MM.1S (cell line): ENCODE measurements around the gene CTPS2.

Experiments used
- DNase-seq: peaks from one replicate; pipeline ENCODE4 v3.0.0-alpha.2; 2015
- H2AFZ ChIP-seq: fragments of 300-600 bp; sonication (generic); 2 replicates; pipeline ENCODE4 v1.6.0; 2016; ENCODE audit warnings: antibody characterized with exemption, low read length
- H3F3A ChIP-seq: fragments of 300-600 bp; sonication (generic); 2 replicates; pipeline ENCODE4 v1.6.1; 2016; ENCODE audit warnings: mild to moderate bottlenecking, antibody characterized with exemption, low read length, moderate library complexity, mixed read lengths; ENCODE audit not compliant: insufficient read depth
- H3K27ac ChIP-seq: fragments of 300-600 bp; sonication (generic); 2 replicates; pipeline ENCODE4 v1.5.1; 2016; ENCODE audit warnings: mild to moderate bottlenecking, low read length
- H3K27me3 ChIP-seq: fragments of 300-600 bp; sonication (generic); replicated peaks from 2 replicates; pipeline ENCODE4 v1.6.0; 2016; ENCODE audit warnings: low read length; ENCODE audit not compliant: insufficient read depth
- H3K36me3 ChIP-seq: fragments of 300-600 bp; sonication (generic); replicated peaks from 2 replicates; pipeline ENCODE4 v1.6.1; 2016; ENCODE audit warnings: mild to moderate bottlenecking, low read length, mixed read lengths; ENCODE audit not compliant: insufficient read depth
- H3K4me1 ChIP-seq: fragments of 300-600 bp; sonication (generic); 2 replicates; pipeline ENCODE4 v1.6.1; 2016; ENCODE audit warnings: low read length, mixed read lengths
- H3K4me2 ChIP-seq: fragments of 300-600 bp; sonication (generic); 2 replicates; pipeline ENCODE4 v1.6.0; 2016; ENCODE audit warnings: low read depth, low read length
- H3K4me3 ChIP-seq: fragments of 300-600 bp; sonication (generic); 2 replicates; pipeline ENCODE4 v1.5.1; 2016; ENCODE audit warnings: low read length, mixed read lengths
- H3K79me2 ChIP-seq: fragments of 300-600 bp; sonication (generic); 2 replicates; pipeline ENCODE4 v1.6.1; 2016; ENCODE audit warnings: mixed run types, low read length, mixed read lengths
- H3K9ac ChIP-seq: fragments of 300-600 bp; sonication (generic); 2 replicates; pipeline ENCODE4 v1.6.1; 2016; ENCODE audit warnings: low read length, mixed read lengths
- H3K9me2 ChIP-seq: fragments of 300-600 bp; sonication (generic); replicated peaks from 2 replicates; pipeline ENCODE4 v1.6.1; 2016; ENCODE audit warnings: mild to moderate bottlenecking, low read length, mixed read lengths; ENCODE audit not compliant: insufficient read depth
- H3K9me3 ChIP-seq: fragments of 300-600 bp; sonication (generic); replicated peaks from 2 replicates; pipeline ENCODE4 v1.6.1; 2016; ENCODE audit warnings: mild to moderate bottlenecking, low read length, mixed read lengths; ENCODE audit not compliant: insufficient read depth
- H4K20me1 ChIP-seq: fragments of 300-600 bp; sonication (generic); 2 replicates; pipeline ENCODE4 v1.6.1; 2016; ENCODE audit warnings: mild to moderate bottlenecking, low read length, moderate library complexity, mixed read lengths; ENCODE audit not compliant: insufficient read depth
- EZH2 ChIP-seq: fragments of 300-600 bp; sonication (generic); optimal IDR thresholded peaks from 2 replicates; pipeline ENCODE3; 2017; ENCODE audit warnings: low read depth, mild to moderate bottlenecking, antibody characterized with exemption, low read length, mixed read lengths
- EZH2phosphoT487 ChIP-seq: fragments of 300-600 bp; sonication (generic); IDR thresholded peaks from 2 replicates; pipeline ENCODE4 v1.6.1; 2018; ENCODE audit warnings: antibody characterized with exemption, low read length
- TF ChIP-seq, protein P1 (sequence below): fragments of 300-600 bp; sonication (generic); IDR thresholded peaks from 2 replicates; pipeline ENCODE4 v1.5.1; 2016; ENCODE audit warnings: antibody characterized with exemption, low read length, mixed read lengths

Gene CTPS2

DNA sequence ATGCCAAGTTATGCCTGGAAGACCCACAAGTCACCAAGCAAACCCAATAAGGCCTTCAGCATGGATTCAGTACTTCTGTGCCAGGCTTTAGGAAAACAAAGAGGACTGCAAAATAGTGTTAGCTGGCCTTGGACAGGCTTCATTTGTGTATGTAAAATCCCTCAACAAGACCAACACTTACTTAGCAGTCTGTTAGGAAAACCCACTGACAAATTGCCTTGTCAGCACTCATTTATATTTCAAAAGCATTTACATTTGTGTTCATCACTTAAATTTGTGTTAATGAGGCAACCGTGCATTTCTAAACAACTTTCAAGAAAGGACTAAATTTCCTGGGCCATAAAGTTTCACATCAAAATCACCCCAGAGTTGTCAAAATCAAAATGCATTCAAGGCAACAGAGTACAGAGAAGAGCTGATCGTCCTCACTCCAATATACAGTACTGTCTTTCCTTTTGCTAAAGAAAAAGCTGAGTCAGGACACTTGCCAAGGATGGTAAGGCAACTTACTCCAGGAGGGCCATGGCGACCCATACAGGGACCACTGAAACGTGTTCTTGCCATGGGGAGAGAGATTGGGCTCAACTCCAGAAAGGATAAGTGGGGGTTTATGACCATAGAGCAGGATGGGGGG, 61.0 kb downstream of the CTPS2 start:
- Histone ChIP-seq H3F3A (no peaks in the 10 kb centered on the region), H3K9me2 (no peaks in the 10 kb centered on the region), H3K9me3 (no peaks in the 10 kb centered on the region), H2AFZ (no peak overlapping the region), H3K9ac (no peak overlapping the region), H3K79me2 (no peaks in the 10 kb centered on the region), H3K4me1 (no peaks in the 10 kb centered on the region), H3K4me2 (no peak overlapping the region), H3K36me3 (no peaks in the 10 kb centered on the region), H3K4me3 (no peak overlapping the region), H3K27ac (no peak overlapping the region), H3K27me3 (no peaks in the 10 kb centered on the region), H4K20me1 (no peaks in the 10 kb centered on the region)
- TF ChIP-seq, protein P1, sequence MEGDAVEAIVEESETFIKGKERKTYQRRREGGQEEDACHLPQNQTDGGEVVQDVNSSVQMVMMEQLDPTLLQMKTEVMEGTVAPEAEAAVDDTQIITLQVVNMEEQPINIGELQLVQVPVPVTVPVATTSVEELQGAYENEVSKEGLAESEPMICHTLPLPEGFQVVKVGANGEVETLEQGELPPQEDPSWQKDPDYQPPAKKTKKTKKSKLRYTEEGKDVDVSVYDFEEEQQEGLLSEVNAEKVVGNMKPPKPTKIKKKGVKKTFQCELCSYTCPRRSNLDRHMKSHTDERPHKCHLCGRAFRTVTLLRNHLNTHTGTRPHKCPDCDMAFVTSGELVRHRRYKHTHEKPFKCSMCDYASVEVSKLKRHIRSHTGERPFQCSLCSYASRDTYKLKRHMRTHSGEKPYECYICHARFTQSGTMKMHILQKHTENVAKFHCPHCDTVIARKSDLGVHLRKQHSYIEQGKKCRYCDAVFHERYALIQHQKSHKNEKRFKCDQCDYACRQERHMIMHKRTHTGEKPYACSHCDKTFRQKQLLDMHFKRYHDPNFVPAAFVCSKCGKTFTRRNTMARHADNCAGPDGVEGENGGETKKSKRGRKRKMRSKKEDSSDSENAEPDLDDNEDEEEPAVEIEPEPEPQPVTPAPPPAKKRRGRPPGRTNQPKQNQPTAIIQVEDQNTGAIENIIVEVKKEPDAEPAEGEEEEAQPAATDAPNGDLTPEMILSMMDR, result no peak
- TF ChIP-seq EZH2phosphoT487, result no peak
- TF ChIP-seq EZH2, result no peak
- DNase-seq, result no peak

DNA sequence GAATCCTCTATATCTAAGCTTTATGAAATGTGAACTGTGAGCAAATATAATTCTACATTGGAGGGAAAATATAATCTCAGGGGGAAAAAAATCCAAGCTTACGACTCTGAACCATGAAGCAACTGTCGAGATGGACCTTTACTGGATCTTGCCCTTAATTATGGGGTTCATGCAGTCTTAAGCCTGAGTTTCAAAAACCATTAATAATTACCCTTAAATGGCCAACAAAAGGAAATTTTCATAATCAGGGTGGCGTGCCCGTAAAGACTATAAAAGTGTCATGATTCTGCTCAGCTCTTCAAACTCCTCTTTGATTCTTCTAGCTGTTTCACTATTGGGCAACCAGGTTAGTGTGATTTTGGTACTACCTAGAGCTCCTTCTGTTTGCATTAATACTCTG, 62.6 kb downstream of the CTPS2 start, which contains the start of gene S100G:
TSS of gene S100G (plus strand) at position 301 of the 400 bp plus-strand sequence. CDS start 849 bp downstream, outside the sequence.
- H3K9me3 ChIP-seq, result no peaks in the 10 kb centered on the region
- no peaks in the 10 kb centered on the region for H3K36me3 ChIP-seq
- DNase-seq, result no peak
- no peaks in the 10 kb centered on the region for H3K9me2 ChIP-seq
- no peak within 1 kb of the TSS for H3K4me3 ChIP-seq
- no peaks in the 10 kb centered on the region for H3K79me2 ChIP-seq
- H2AFZ ChIP-seq, result no peak within 1 kb of the TSS
- no peaks in the 10 kb centered on the region for H3F3A ChIP-seq
- no peaks in the 10 kb centered on the region for H3K27me3 ChIP-seq
- H3K27ac ChIP-seq, result no peak within 1 kb of the TSS
- TF ChIP-seq, protein P1, result no peak
- TF ChIP-seq EZH2phosphoT487, result no peak
- no peak for TF ChIP-seq EZH2
- no peak within 1 kb of the TSS for H3K4me2 ChIP-seq
- no peak within 1 kb of the TSS for H3K9ac ChIP-seq
- no peaks in the 10 kb centered on the region for H3K4me1 ChIP-seq
- no peaks in the 10 kb centered on the region for H4K20me1 ChIP-seq

DNA sequence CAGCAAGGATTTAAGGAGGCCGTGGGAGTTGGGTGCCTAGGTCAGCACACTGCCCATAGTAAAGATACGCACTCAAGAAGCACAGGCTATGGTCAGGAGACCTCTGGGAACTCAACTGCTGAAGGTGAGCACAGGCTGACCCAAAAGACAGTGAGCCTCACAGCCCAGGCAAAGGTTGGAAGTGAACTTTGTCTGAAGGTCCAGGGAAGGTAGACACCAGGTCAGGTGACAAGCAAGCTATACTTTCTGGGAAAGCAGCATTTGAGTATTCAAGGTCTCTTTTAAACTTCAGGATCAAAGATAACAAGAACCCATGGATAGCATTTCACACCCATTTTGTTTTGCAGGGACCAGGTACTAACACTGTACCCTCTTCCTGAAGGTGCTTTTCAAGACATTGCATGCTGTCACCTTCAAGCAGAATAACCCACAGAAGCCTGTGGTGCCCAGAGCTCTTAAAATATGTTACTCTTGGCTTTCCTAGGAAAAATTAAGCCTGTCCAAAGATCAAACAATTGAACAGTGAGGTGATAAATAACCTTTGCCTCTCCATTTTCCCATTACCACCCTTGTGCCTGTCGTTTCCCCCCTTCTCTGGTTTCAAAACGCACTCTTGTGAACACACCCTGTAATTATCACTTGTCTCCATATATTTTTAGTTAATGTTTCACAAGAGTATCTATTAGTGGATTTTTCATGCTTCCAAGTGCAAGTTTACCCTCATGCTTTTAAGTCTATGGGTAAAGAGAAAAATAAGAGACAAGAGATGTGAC, 65.9 kb downstream of the CTPS2 start:
- DNase-seq, result no peak
- Histone ChIP-seq H3K27me3 (no peaks in the 10 kb centered on the region), H3K9me3 (no peaks in the 10 kb centered on the region), H3K9ac (no peak overlapping the region), H3K36me3 (no peaks in the 10 kb centered on the region), H3K27ac (no peak overlapping the region), H3K4me2 (no peak overlapping the region), H3K4me3 (no peak overlapping the region), H3K4me1 (no peaks in the 10 kb centered on the region), H3K79me2 (no peaks in the 10 kb centered on the region), H2AFZ (no peak overlapping the region), H3F3A (no peaks in the 10 kb centered on the region), H3K9me2 (no peaks in the 10 kb centered on the region), H4K20me1 (no peaks in the 10 kb centered on the region)
- no peak for TF ChIP-seq EZH2phosphoT487

DNA sequence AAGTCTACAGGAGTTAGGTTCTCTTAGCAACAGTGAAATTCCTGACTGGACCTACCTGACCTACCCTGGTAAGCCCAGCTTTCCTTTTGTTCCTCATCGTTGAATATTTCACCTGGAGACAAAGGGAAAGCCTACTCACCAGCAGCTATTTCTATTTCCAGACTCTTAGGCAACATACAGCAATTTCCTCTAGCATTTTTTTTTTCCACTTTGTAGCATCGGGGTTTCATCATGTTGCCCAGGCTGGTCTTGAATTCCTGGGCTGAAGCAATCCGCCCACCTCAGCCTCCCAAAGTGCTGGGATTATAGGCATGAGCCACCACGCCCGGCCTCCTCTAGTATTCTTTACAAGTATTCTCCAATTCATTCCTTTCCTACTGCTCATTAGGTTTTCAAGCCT, 69.3 kb downstream of the CTPS2 start:
- no peak overlapping the region for H3K4me3 ChIP-seq
- H4K20me1 ChIP-seq, result no peaks in the 10 kb centered on the region
- no peak for DNase-seq

More for the DNA sequence above, 69.3 kb downstream of the CTPS2 start:
- Histone ChIP-seq H3K27me3 (no peaks in the 10 kb centered on the region), H3K27ac (no peak overlapping the region), H3K36me3 (no peaks in the 10 kb centered on the region), H2AFZ (no peak overlapping the region), H3K9me2 (no peaks in the 10 kb centered on the region), H3K4me1 (no peaks in the 10 kb centered on the region), H3K9me3 (no peaks in the 10 kb centered on the region), H3K4me2 (no peak overlapping the region), H3K79me2 (no peaks in the 10 kb centered on the region), H3K9ac (no peak overlapping the region), H3F3A (no peaks in the 10 kb centered on the region)
- TF ChIP-seq EZH2, result no peak
- TF ChIP-seq, protein P1, result no peak
- TF ChIP-seq EZH2phosphoT487, result no peak
